WTC11 (cell line): Measurements from ENCODE around the gene ROMO1.
"Not testable (repeated sequence)": the region's sequence is repeated elsewhere in the genome, so short reads cannot be mapped to it uniquely, and the experiment has no call there.

Source experiments
- CREM ChIP-seq: sonication (generic); formaldehyde crosslinking; IDR thresholded peaks from 2 replicates; pipeline ENCODE4 v1.8.1; 2022; ENCODE audit warnings: mild to moderate bottlenecking, missing genetic modification reagents, moderate library complexity
- CTCF ChIP-seq: fragments of 200-600 bp; IDR thresholded peaks from 2 replicates; pipeline ENCODE4 v1.8.0; 2022; ENCODE audit warnings: antibody characterized with exemption
- ESRRA ChIP-seq: sonication (generic); formaldehyde crosslinking; IDR thresholded peaks from 2 replicates; pipeline ENCODE4 v1.8.1; 2022; ENCODE audit warnings: mild to moderate bottlenecking, missing genetic modification reagents, borderline replicate concordance
- ETV6 ChIP-seq: sonication (generic); formaldehyde crosslinking; IDR thresholded peaks from 2 replicates; pipeline ENCODE4 v1.8.1; 2022; ENCODE audit warnings: mild to moderate bottlenecking, missing genetic modification reagents
- MLX ChIP-seq: sonication (generic); formaldehyde crosslinking; IDR thresholded peaks from 2 replicates; pipeline ENCODE4 v1.8.1; 2023; ENCODE audit warnings: mild to moderate bottlenecking, missing genetic modification reagents, moderate library complexity
- ZNF219 ChIP-seq: sonication (generic); formaldehyde crosslinking; IDR thresholded peaks from 2 replicates; pipeline ENCODE4 v1.8.0; 2023; ENCODE audit warnings: missing genetic modification reagents, mild to moderate bottlenecking, borderline replicate concordance

GRCh38 chr20:35718321-35718720 is 19.1 kb downstream of the ROMO1 start:
- TF ChIP-seq CREM; CTCF; MLX (CRISPR knock-in tag); ESRRA; ETV6 (CRISPR knock-in tag); ZNF219 (CRISPR knock-in tag): not testable (repeated sequence)
